Prostate gland (tissue), 2 donors: ENCODE data around the gene AATK. TPM values are rescaled to one million over a fixed set of nuclear protein-coding genes. Genes with fewer than 3 reads are reported as not detected.

Experiments used
- DNase-seq: peaks from one replicate; pipeline ENCODE4 v3.0.0-alpha.2; 2019; ENCODE audit warnings: low spot score
- H3K27ac ChIP-seq, 2 donors: fragments of 200-600 bp; sonication (generic); 2 replicates each; pipeline ENCODE4 v1.5.1; 2017 to 2019
- H3K27me3 ChIP-seq: fragments of 200-600 bp; sonication (generic); replicated peaks from 2 replicates; pipeline ENCODE4 v1.5.1; 2019; ENCODE audit not compliant: insufficient read depth
- H3K36me3 ChIP-seq, 2 donors: fragments of 200-600 bp; sonication (generic); 1 replicate in 1 of 2; 2 replicates in 1 of 2; pipeline versions ENCODE4 v1.5.1 to v1.8.1; 2017 to 2019
- H3K4me1 ChIP-seq: fragments of 200-600 bp; sonication (generic); replicated peaks from 2 replicates; pipeline ENCODE4 v1.5.1; 2019
- H3K4me3 ChIP-seq, 2 donors: fragments of 200-600 bp; sonication (generic); 2 replicates each; pipeline ENCODE4 v1.5.1; 2017 to 2019
- H3K9me3 ChIP-seq: fragments of 200-600 bp; sonication (generic); 2 replicates; pipeline ENCODE4 v1.5.1; 2017
- POLR2A ChIP-seq: fragments of 450-650 bp; IDR thresholded peaks from one replicate; pipeline ENCODE4 v1.6.1; 2016; ENCODE audit warnings: antibody characterized with exemption, mild to moderate bottlenecking
- POLR2AphosphoS5 ChIP-seq: sonication (generic); formaldehyde crosslinking; IDR thresholded peaks from one replicate; pipeline ENCODE4 v1.6.1; 2017; ENCODE audit warnings: antibody characterized with exemption
- WGBS: methylation state at CpG from one replicate; pipeline ENCODE4 v1.1.5; 2018; 5-methylcytosine and 5-hydroxymethylcytosine counted together
- intact Hi-C: fragments of 100-400 bp; cut with DNase I; formaldehyde crosslinking; loops from one replicate; pipeline ENCODE4 v1.14.2; 2022
- total RNA-seq, 2 donors: library from RNA; depleted of rRNA; stranded (reverse); fragments of >200 nt; gene quantifications; one replicate each; pipeline ENCODE4 v1.1.0, GENCODE V29; 2016
- TF ChIP-seq, protein P1 (sequence below), 4 experiments: fragments of 200-600 bp in 2 of 4; fragments of 450-650 bp in 2 of 4; sonication (generic) in 2 of 4; IDR thresholded peaks; 1 replicate in 3 of 4; 2 replicates in 1 of 4; pipeline ENCODE4 v1.5.1; 2016 to 2019; ENCODE audit warnings: antibody characterized with exemption in 4 of 4, mild to moderate bottlenecking in 2 of 4, moderate library complexity in 2 of 4

AATK gene
- total RNA-seq, 2 donors from 2014 or later: 5.2 to 6.6 TPM

DNA sequence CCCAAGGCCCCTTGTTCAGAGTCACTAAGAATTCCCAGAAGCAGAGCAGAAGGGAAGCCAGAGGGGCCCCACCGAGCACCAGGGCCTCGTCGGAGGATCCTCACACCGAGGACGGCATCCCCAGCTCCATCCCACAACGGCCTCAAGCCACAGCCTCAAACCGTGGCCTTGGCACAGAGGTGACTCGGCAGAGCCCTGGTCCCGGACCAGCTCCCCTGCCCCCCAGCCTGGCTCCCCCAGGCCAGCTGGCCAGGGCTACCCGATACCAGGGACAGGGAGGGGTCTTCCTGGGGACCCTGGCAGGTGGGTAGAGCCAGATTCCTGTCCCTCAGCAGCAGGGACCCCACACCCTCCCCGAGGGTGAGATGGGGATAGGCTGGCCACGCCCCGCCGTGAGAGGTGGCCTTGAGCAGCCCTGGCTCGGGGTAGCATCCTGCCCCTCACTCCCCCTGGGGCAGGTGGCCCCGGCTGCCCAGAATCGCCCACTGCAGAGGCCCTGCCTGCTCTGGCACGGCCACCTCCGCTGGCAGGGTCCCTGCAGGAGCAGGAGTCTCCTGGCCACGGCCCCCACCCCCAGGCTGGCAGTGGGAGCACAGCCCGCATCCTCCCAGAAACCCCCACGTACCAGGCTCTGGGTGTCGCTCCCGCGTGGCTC, 6.3 kb downstream of the AATK start:
- Histone ChIP-seq H3K4me3 (peak overlapping the region in 1 of 2 donors; percentile 11), H3K4me1 (peaks cover 3% of the 10 kb centered on the region), H3K27ac (no peak overlapping the region), H3K9me3 (no peaks in the 10 kb centered on the region), H3K36me3 (no peaks in the 10 kb centered on the region), H3K27me3 (no peaks in the 10 kb centered on the region)
- intact Hi-C loops: no loop called here
- no peak for DNase-seq
- TF ChIP-seq POLR2A (no peak), POLR2AphosphoS5 (no peak)
- TF ChIP-seq, protein P1, sequence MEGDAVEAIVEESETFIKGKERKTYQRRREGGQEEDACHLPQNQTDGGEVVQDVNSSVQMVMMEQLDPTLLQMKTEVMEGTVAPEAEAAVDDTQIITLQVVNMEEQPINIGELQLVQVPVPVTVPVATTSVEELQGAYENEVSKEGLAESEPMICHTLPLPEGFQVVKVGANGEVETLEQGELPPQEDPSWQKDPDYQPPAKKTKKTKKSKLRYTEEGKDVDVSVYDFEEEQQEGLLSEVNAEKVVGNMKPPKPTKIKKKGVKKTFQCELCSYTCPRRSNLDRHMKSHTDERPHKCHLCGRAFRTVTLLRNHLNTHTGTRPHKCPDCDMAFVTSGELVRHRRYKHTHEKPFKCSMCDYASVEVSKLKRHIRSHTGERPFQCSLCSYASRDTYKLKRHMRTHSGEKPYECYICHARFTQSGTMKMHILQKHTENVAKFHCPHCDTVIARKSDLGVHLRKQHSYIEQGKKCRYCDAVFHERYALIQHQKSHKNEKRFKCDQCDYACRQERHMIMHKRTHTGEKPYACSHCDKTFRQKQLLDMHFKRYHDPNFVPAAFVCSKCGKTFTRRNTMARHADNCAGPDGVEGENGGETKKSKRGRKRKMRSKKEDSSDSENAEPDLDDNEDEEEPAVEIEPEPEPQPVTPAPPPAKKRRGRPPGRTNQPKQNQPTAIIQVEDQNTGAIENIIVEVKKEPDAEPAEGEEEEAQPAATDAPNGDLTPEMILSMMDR (IDR thresholded peaks at IDR 0.05): no peak
- 78% methylated on average over 7 of the region's 25 CpGs for WGBS

DNA sequence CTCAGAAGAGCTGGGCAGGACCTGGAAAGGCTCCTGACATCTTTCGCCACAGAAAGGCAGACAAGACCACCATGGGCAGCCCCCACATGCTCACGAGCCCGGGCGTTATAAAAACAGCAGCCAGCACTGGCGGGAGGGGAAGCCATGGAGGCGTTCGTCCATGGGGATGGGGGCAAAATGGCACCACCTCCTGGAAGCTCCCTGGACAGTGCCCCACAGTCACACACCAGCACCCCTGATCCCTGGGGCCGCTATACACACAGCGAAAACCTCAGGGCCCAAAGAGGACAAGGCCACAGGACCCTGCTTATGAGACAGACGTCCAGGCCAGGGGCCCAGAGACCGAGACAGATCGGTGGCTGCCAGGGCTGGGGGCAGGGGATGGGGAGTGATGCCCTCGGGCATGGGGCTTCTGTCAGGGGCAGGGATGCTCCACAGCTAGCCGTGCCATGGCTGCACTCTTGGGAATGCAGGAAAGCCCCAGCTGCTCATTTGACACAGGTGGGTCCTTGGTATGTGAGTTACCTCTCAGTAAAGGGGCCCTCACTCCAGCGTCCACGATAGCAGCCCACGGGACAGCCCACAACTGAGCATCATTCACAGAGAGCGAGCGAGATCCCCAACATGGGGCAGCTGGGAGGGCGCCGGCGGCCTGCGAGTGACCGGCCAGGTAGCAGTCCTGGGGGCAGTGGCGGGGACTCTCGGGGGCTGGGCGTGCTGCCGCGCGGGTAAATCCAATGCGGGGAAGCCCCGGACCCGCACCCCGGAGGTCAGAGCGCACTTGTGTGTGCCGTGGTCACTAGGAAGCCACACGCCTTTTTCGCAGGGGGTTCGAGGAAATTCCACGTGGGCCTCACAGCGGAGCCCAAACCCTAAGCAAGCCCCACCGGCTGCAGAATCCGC, 7.1 kb downstream of the AATK start:
- Histone ChIP-seq H3K4me1 (no peaks in the 10 kb centered on the region), H3K9me3 (no peaks in the 10 kb centered on the region), H3K27ac (no peak overlapping the region), H3K27me3 (no peaks in the 10 kb centered on the region), H3K36me3 (no peaks in the 10 kb centered on the region), H3K4me3 (no peak overlapping the region)
- 91% methylated on average over 43 of the region's 43 CpGs for WGBS
- intact Hi-C loops: no loop called here
- DNase-seq: no peak
- TF ChIP-seq, protein P1 (IDR thresholded peaks at IDR 0.05): no peak
- no peak for TF ChIP-seq POLR2AphosphoS5

DNA sequence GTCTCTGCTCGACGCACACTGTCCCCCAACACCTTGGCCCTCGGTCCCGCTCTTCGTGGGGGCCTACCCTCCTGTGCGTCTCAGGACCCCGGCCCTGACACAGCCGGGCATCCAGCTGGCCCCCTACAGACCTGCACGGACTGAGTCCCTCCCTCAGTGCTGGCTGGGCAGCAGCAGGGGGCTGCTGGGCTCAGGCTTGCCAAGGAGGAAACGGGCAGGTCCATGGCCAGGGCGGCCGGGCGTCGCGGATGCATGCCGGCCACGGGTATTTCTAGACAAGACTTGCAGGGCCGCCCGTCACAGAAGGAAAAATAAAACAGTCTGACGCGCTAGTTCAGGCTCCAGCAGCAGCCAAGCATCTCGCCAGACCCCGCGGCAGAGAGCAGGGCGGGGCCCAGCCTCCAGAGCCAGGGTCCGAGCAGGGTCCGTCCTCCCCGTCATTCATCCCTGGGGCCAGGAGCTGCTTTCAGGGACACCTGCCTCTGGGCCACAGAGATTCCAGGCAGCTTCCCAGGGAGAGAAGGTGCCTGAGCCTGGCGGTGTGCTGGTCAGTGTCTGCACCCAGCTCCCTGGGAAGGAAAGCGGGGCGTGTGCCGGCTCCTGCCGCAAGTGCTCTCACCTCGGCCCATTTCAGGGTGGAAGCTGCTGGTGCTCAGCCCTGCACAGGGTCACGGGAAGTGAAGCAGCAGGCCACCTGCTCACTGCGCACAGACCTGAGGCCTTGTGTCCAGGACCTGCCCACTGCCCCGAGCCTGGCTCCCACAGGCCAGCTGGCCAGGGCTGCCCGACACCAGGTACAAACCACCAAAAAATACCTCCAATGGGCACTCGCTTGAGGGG, 8.0 kb downstream of the AATK start:
- no peak overlapping the region for H3K4me3 ChIP-seq
- no peaks in the 10 kb centered on the region for H3K27me3 ChIP-seq
- no peaks in the 10 kb centered on the region for H3K4me1 ChIP-seq
- no peaks in the 10 kb centered on the region for H3K9me3 ChIP-seq
- DNase-seq: no peak
- H3K27ac ChIP-seq: no peak overlapping the region
- TF ChIP-seq POLR2AphosphoS5: no peak
- no peak for TF ChIP-seq POLR2A
- TF ChIP-seq, protein P1 (IDR thresholded peaks at IDR 0.05): no peak
- WGBS: 82% methylated on average over 26 of the region's 39 CpGs
- intact Hi-C loops: no loop called here
- H3K36me3 ChIP-seq: no peaks in the 10 kb centered on the region

DNA sequence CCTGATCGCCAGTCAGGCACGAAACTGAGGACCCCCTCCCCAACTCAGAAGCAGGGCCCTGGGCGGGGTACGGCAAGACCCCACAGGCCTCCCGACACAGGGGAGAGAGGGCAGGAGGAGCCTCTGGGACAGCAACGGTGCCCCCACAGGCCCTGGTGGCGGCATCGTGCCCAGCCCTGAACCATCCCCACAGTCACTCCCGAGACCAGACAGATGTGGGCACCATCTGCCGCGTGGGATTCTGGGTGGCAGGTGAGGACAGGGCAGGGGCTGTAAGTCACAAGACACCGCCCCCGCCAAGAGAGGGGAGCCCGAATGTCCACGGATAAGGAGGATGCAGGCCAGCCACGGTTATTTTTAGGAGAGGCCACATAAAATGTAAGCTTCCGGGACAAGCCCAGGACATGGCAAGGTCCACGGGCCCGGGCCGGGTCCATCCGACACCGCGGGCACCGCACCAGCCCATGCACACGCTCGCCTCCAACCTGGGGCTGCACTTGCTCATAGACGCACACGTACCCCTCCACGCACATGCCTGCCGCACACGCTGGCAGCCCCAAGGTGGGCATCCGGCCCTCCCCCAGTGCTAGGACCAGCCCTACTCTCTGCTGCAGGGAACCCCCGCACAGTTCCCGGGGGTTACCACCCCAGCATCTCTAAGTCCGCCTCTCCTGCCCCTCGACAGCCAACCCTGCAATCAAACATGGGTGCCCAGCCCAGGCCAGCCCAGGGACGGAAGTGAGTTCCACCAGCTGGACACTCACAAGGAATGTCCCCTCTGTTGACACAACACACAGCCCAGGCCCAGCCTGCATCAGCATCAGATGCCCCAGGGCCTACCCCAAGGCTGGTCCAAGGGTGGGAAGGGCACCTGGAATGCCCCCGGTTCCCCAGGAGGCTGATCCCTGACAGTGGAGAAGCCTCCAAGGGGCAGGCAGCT, 8.9 kb downstream of the AATK start:
- no peak overlapping the region for H3K4me3 ChIP-seq
- H3K27me3 ChIP-seq: no peaks in the 10 kb centered on the region
- WGBS: 89% methylated on average over 38 of the region's 38 CpGs
- H3K36me3 ChIP-seq: no peaks in the 10 kb centered on the region
- H3K4me1 ChIP-seq: no peaks in the 10 kb centered on the region
- DNase-seq: no peak
- TF ChIP-seq, protein P1 (IDR thresholded peaks at IDR 0.05): no peak
- TF ChIP-seq POLR2AphosphoS5 (no peak), POLR2A (no peak)
- no peaks in the 10 kb centered on the region for H3K9me3 ChIP-seq
- intact Hi-C loops: no loop called here
- H3K27ac ChIP-seq: no peak overlapping the region
